HUES48 (cell line): Measurements from ENCODE around the gene PIWIL4.
"Not testable (repeated sequence)": the region's sequence is repeated elsewhere in the genome, so short reads cannot be mapped to it uniquely, and the experiment has no call there.

Source experiments
- H3K27ac ChIP-seq: one replicate; pipeline ENCODE4 v1.7.0; 2013; ENCODE audit warnings: low read depth, low read length, inconsistent platforms
- H3K27me3 ChIP-seq: 2 replicates; pipeline ENCODE4 v1.6.1; 2013; ENCODE audit warnings: mild to moderate bottlenecking, low read length; ENCODE audit not compliant: control insufficient read depth, insufficient read depth
- H3K36me3 ChIP-seq: 2 replicates; pipeline ENCODE4 v1.6.1; 2013; ENCODE audit warnings: low read length; ENCODE audit not compliant: control insufficient read depth, insufficient read depth
- H3K4me1 ChIP-seq: 2 replicates; pipeline ENCODE4 v1.6.1; 2013; ENCODE audit warnings: mild to moderate bottlenecking, low read length; ENCODE audit not compliant: control insufficient read depth, insufficient read depth
- H3K4me3 ChIP-seq: 2 replicates; pipeline ENCODE4 v1.5.1; 2013; ENCODE audit warnings: mild to moderate bottlenecking, low read depth, low read length
- H3K9ac ChIP-seq: 2 replicates; pipeline ENCODE4 v1.6.1; 2013; ENCODE audit warnings: mild to moderate bottlenecking, low read depth, low read length, moderate library complexity
- H3K9me3 ChIP-seq: 2 replicates; pipeline ENCODE4 v1.6.1; 2013; ENCODE audit warnings: low read length; ENCODE audit not compliant: control insufficient read depth, insufficient read depth

PIWIL4 gene

DNA sequence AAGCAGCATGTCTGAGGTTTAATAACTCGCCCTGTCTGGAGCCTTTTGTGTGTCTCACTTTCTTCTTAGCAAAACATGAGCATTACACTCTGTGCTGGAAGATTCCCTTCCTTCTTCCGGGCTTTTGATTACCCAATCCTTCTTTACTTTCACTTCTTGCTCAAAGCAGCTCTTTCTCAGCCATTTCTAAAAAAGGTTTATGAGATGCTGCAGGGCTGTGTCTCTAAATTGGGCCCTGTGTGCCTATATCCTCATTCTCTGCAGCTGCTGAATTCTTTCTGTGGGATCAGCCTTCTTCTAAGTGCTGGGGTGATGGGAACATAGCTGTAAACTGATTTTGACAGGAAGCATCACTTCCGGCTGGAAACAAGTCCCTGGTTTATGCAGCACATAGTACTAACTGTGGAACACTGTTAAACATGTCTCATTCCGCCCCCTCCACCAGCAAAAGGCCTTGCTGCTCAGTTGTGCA lies 71.8 kb downstream of the PIWIL4 start:
- no peak overlapping the region for H3K4me3 ChIP-seq
- H3K27me3 ChIP-seq, result no peaks in the 10 kb centered on the region
- no peak overlapping the region for H3K9ac ChIP-seq
- no peak overlapping the region for H3K27ac ChIP-seq
- H3K36me3 ChIP-seq, result no peaks in the 10 kb centered on the region
- H3K4me1 ChIP-seq, result peaks cover 5% of the 10 kb centered on the region; the same call in 1 of the 2 replicates
- no peaks in the 10 kb centered on the region for H3K9me3 ChIP-seq

DNA sequence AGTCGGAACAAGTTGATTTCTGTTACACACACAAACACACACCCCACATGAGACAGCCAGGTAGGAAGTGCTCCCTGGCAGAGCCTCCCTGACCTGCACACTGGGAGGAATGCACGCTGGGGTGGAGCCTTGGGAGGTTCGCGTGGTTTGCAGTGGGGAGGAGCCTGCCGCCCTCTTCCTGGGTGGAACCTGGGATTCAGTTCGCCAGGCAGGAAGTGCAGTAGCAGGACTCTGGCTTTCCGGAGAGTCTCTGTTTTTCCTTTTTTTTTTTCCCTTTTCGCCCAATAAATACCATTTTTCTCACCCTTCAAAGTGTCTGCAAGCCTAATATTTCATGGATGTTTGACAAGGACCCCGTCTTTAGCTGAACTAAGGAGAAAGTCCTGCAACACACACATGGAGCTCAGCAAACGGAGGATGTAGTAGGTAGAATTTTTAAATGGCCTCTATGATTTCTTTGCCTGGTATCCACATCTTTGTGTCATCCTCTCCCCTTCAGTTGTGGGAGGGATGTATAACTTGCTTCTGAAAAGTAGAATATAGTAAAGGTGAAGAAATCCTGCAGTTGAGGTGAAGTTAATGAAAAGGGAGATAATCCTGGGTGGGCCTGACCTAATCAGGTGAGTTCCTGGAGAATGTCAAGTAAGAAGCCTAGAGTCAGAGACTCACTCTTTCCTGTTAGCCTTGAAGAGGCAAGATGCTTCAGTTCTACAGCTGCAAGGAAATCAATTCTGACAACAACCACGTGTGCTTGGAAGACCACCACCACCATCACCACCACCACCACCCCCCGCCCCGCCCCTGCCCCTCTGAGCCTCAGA lies 72.9 kb downstream of the PIWIL4 start:
- Histone ChIP-seq H3K36me3 (no peaks in the 10 kb centered on the region), H3K4me3 (no peak overlapping the region), H3K9ac (no peak overlapping the region), H3K27ac (no peak overlapping the region), H3K9me3 (no peaks in the 10 kb centered on the region), H3K4me1 (no peaks in the 10 kb centered on the region), H3K27me3 (no peaks in the 10 kb centered on the region)

DNA sequence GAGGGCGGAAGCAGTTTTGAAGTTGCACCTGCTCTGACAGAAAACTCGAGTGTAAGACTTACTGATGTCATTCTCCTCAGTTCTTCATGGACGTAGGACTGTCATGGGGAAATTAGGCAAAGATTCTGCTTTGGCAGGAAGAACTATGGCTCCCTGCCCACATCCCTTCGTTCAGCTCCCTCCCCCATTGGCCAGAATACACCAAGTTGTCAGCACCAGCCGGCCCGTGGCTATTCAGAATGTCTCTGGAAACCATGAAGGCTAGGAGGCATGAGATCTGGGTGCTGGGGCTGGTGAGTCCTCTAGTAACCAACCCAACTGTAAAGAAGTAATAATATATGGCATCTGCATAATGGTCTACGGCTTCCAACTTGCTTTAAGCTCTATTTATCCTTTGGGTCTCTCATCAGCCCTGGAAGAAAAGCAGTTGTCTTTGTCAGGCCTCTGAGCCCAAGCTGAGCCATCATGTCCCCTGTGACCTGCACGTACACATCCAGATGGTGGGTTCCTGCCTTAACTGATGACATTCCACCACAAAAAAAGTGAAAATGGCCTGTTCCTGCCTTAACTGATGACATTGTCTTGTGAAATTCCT lies 74.1 kb downstream of the PIWIL4 start:
- Histone ChIP-seq H3K27ac (peak overlapping the region; percentile 63), H3K27me3 (no peaks in the 10 kb centered on the region), H3K36me3 (no peaks in the 10 kb centered on the region), H3K9me3 (no peaks in the 10 kb centered on the region), H3K4me1 (no peaks in the 10 kb centered on the region), H3K9ac (no peak overlapping the region), H3K4me3 (no peak overlapping the region)

DNA sequence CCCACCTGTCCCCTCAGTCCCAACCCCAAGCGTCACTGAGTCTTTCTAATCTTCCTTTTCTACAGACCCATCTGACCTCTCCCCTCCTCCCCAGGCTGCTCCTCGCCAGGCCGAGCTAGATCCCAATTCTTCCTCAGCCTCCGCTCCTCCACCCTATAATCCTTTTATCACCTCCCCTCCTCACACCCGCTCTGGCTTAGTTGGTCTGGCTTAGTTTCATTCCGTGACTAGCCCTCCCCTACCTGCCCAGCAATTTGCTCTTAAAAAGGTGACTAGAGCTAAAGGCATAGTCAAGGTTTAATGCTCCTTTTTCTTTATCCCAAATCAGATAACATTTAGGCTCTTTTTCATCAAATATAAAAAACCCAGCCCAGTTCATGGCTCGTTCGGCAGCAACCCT lies 76.0 kb downstream of the PIWIL4 start:
- not testable (repeated sequence) for H3K9me3 ChIP-seq, H3K4me1 ChIP-seq, H3K9ac ChIP-seq, H3K27ac ChIP-seq, H3K36me3 ChIP-seq, H3K27me3 ChIP-seq
- peak overlapping the region; percentile 30; the same call in 1 of the 2 replicates for H3K4me3 ChIP-seq

DNA sequence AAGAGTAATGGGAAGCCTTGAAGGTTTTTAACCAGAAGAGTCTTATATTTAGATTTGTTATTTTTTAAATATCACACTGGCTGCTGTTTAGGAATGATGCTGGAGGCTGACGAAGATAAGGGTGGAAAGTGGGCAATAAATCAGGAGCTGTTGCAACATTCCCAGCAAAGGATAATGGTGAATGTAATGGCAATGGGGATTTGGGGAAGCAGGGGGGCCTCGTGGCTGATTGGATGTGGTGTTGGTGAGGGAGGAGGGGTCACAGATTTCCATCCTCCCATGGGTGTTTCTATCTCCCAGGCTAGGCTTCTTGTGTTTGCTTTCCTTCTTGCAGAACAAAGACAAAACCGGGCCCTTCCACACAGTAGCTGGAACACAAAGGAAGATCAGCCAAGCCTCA lies 80.8 kb downstream of the PIWIL4 start:
- Histone ChIP-seq H3K9ac (no peak overlapping the region), H3K4me3 (no peak overlapping the region), H3K4me1 (peaks cover 30% of the 10 kb centered on the region)

DNA sequence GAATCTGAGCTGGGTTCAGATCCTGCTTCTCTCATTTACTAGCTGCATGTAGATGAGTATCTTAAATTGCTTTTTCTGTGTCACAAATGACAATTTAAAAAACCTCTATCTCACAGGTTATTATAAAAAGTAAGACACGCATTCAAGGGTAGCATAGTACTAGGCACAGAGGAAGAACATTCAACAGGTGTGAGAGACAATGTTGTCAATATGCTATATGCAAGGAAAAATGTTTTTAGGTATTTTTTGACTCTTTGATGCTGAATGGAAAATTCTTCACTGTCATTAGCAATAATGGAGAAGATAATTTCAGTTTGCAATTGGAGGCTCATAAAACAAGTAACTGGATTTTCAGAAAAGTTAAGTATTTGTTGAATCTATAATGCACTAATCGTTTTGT lies 81.6 kb downstream of the PIWIL4 start:
- Histone ChIP-seq H3K9ac (peak overlapping the region; percentile 32; the same call in 1 of the 2 replicates), H3K27me3 (no peaks in the 10 kb centered on the region), H3K4me1 (peaks cover 30% of the 10 kb centered on the region), H3K36me3 (peaks cover 15% of the 10 kb centered on the region), H3K27ac (peak overlapping the region; percentile 95), H3K9me3 (peaks cover 7% of the 10 kb centered on the region), H3K4me3 (no peak overlapping the region)

More for the DNA sequence above, 80.8 kb downstream of the PIWIL4 start:
- Histone ChIP-seq H3K9me3 (peaks cover 7% of the 10 kb centered on the region), H3K27ac (peak overlapping the region; percentile 95), H3K36me3 (peaks cover 15% of the 10 kb centered on the region), H3K27me3 (no peaks in the 10 kb centered on the region)

DNA sequence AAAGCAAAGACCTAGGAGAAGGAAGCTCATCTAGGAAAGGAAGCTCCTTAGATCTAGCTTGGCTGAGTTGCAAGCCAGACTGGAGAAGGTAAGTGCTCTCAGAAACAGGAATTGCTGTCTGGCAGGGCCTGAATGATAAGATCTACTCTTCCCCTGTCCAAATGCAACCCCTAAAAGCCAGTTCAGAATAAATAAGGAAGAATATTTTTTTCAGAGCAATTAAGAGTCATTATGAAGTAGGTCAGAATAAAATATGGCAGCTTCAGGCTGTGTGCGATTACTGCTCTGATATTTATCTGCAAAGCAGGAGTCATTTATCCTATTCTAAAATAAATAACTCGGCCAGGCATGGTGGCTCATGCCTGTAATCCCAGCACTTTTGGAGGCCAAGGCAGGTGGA lies 82.1 kb downstream of the PIWIL4 start:
- Histone ChIP-seq H3K27ac (peak overlapping the region; percentile 95), H3K27me3 (no peaks in the 10 kb centered on the region), H3K36me3 (peaks cover 15% of the 10 kb centered on the region), H3K4me1 (peaks cover 30% of the 10 kb centered on the region), H3K9ac (peak overlapping the region; percentile 32), H3K9me3 (peaks cover 7% of the 10 kb centered on the region), H3K4me3 (no peak overlapping the region)

DNA sequence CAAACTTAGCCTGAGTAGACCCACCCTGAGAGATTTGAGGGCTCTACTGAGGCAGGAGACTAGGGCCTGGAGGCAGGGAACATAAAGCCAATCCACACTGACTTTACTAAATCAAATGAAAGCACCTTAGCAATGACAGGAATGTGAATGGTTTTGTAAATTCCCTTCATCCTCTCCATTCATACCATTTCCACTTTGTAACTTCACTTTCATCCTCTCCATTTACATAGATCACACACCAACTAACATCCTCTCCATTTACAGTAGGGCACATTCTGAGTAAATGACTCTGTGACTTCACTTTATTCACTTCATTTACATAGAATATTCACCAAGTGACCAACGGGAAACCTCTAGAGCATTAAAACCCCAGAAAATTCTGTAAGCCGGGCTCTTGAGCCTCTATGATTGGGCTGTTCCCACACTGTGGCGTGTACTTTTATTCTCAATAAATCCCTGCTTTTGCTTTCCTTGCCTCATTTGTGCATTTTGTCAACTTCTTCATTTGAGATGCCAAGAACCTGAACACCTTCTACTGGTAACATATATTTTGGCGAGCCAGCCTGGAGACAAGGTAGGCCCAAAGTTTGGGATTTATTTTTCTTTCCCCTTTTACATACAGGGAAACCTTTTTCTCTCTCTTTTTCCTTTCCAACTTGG lies 82.9 kb downstream of the PIWIL4 start:
- Histone ChIP-seq H3K27ac (peak overlapping the region; percentile 95), H3K9ac (peak overlapping the region; percentile 69), H3K36me3 (peaks cover 15% of the 10 kb centered on the region), H3K9me3 (peaks cover 7% of the 10 kb centered on the region), H3K4me3 (peak overlapping the region; percentile 52), H3K27me3 (no peaks in the 10 kb centered on the region), H3K4me1 (peaks cover 31% of the 10 kb centered on the region)

DNA sequence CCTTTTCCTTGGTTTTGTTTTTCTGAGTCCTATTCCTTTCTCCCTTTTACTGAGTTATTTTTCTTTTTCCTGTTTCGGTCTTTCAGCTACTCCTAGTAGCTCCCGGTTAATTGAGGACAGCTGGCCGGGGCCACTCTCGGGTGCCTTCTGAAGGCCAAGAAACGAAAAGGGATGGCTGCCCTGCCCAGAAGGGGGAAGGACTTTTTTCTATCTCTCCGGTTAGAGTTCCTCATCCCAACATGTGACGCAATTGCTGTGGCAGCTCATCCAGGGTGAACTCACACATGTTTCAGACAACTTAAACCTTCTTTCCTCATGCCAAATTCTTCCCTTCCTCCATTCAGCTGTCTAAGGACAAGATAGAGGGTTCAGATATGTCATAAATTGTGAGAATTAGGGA lies 83.6 kb downstream of the PIWIL4 start:
- Histone ChIP-seq H3K4me1 (peaks cover 35% of the 10 kb centered on the region), H3K4me3 (peak overlapping the region; percentile 52), H3K9ac (peak overlapping the region; percentile 69), H3K9me3 (peaks cover 7% of the 10 kb centered on the region), H3K27ac (peak overlapping the region; percentile 95), H3K27me3 (no peaks in the 10 kb centered on the region), H3K36me3 (peaks cover 15% of the 10 kb centered on the region)

DNA sequence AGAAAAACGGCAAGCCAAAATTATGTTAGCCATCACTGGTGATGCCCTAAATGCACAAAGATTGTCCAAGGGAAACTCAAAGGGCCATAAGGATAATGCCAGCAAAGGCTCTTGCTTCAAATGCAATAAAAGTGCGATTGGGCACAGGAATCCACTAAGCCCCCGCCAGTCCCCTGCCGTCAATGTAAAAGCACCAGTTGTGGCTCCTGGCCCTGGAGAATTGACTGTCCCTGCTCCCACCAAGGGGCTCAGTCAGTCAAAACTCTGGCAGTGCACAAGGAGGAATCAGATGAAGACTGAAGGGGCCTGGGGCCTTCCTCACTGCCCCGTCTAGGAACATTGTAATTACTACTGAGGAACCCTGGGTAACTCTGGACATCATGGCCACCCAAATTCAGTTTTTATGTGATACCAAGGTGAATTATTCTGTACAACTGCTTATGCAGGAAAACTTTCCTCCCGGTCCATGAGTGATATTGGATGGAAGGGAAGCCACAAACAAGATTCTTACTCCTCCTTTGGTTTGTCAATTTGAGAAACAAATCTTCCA lies 85.6 kb downstream of the PIWIL4 start:
- H3K9ac ChIP-seq, result no peak overlapping the region
- no peak overlapping the region for H3K4me3 ChIP-seq
- H3K9me3 ChIP-seq, result peaks cover 10% of the 10 kb centered on the region
- H3K27me3 ChIP-seq, result no peaks in the 10 kb centered on the region
- H3K4me1 ChIP-seq, result peaks cover 41% of the 10 kb centered on the region
- H3K36me3 ChIP-seq, result peaks cover 21% of the 10 kb centered on the region
- H3K27ac ChIP-seq, result peak overlapping the region; percentile 95
